Dendritic cell treated with granulocyte-macrophage colony-stimulating factor and Interleukin-4, amounts not matched to agents 40 ng/mL and 50 ng/mL, for 4 days (primary cell): ENCODE results near the gene ATP6V0C.

Experiments
- H3K27ac Mint-ChIP-seq: one replicate; pipeline ENCODE4 v1.8.0; 2022; ENCODE audit warnings: mild to moderate bottlenecking, mixed read lengths
- H3K27me3 Mint-ChIP-seq: one replicate; pipeline ENCODE4 v1.8.0; 2022; ENCODE audit warnings: mild to moderate bottlenecking, mixed read lengths
- H3K36me3 Mint-ChIP-seq: one replicate; pipeline ENCODE4 v1.8.0; 2022; ENCODE audit warnings: low read depth, mixed read lengths
- H3K4me1 Mint-ChIP-seq: one replicate; pipeline ENCODE4 v1.8.0; 2022; ENCODE audit warnings: low read depth, mixed read lengths
- H3K4me3 Mint-ChIP-seq: one replicate; pipeline ENCODE4 v1.8.0; 2022; ENCODE audit warnings: mild to moderate bottlenecking, moderate library complexity, mixed read lengths
- H3K9me3 Mint-ChIP-seq: one replicate; pipeline ENCODE4 v1.8.0; 2022; ENCODE audit warnings: mixed read lengths
- intact Hi-C: fragments of 100-400 bp; cut with micrococcal nuclease; formaldehyde crosslinking; loops from one replicate; pipeline ENCODE4 v1.15.0; 2022

Gene ATP6V0C

GRCh38 chr16:2481676-2482075 is 32.1 kb upstream of the ATP6V0C start:
- intact Hi-C loops: no loop called here
- no peaks in the 10 kb centered on the region for H3K9me3 Mint-ChIP-seq
- H3K27ac Mint-ChIP-seq: peak overlapping the region; percentile 77
- H3K36me3 Mint-ChIP-seq: peaks cover 27% of the 10 kb centered on the region
- H3K4me3 Mint-ChIP-seq: no peak overlapping the region
- peaks cover 62% of the 10 kb centered on the region for H3K4me1 Mint-ChIP-seq
- peaks cover 6% of the 10 kb centered on the region for H3K27me3 Mint-ChIP-seq

DNA sequence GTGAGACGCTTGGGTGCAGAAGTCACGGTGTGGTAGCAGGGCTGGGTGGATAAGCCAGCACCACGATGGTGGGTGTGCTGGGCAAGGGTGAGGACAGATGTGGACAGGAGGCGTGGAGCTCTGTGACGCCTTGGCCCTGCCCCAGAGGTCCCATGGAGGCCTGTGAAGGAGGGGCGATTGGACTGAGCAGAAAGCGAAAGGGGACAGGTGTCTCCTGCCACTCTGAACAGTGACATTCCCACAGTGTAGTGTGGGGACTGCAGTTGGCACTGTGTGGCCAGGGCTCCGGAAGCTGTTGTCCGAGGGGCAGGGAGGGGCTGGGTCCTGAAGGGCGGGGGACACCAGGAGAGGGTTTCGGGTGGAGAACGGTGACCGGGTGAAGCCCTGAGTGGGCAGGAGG is 31.5 kb upstream of the ATP6V0C start:
- no peaks in the 10 kb centered on the region for H3K9me3 Mint-ChIP-seq
- H3K27ac Mint-ChIP-seq: peak overlapping the region; percentile 77
- no peak overlapping the region for H3K4me3 Mint-ChIP-seq
- H3K36me3 Mint-ChIP-seq: peaks cover 27% of the 10 kb centered on the region
- peaks cover 68% of the 10 kb centered on the region for H3K4me1 Mint-ChIP-seq
- intact Hi-C loops: no loop called here
- H3K27me3 Mint-ChIP-seq: peaks cover 6% of the 10 kb centered on the region

GRCh38 chr16:2482708-2483534 is 30.8 kb upstream of the ATP6V0C start:
- Mint-ChIP-seq H3K27me3 (peaks cover 6% of the 10 kb centered on the region), H3K36me3 (peaks cover 27% of the 10 kb centered on the region), H3K4me1 (peaks cover 68% of the 10 kb centered on the region), H3K27ac (peak overlapping the region; percentile 77), H3K4me3 (peak overlapping the region; percentile 41), H3K9me3 (no peaks in the 10 kb centered on the region)
- intact Hi-C loops: no loop called here

GRCh38 chr16:2483939-2484897 is 29.5 kb upstream of the ATP6V0C start:
- Mint-ChIP-seq H3K27me3 (peaks cover 6% of the 10 kb centered on the region), H3K27ac (peak overlapping the region; percentile 92), H3K4me1 (peaks cover 66% of the 10 kb centered on the region), H3K9me3 (no peaks in the 10 kb centered on the region), H3K4me3 (no peak overlapping the region), H3K36me3 (peaks cover 23% of the 10 kb centered on the region)
- intact Hi-C loops: no loop called here

DNA sequence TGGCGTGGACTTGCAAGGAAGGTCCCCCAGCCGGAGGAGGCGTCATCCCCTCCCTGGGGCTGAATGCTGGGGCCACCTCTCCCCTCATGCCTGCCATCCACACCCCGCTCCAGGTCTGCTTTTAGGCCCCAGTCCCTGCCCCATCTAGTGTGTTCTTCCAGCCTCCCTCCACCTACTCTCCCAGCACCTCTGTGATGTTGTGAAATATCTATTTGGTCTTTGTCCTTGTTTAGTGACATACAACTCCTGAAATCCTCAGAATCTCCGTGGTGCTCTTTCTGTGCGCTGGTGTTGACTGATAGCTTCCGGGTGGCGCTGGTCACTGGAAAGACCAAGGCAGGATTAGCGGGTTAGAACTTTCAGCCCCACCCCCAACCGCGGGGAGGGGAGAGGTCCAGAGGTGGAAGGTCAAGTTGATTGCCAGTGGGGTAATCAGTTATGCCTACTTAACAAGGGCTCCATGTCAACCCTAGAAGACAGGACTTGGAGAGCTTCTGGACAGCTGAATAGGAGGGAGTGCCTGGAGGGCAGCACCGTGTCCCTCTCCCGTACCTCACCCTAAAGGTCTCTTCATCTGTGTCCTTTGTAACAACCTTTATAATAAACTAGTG is 28.7 kb upstream of the ATP6V0C start:
- Mint-ChIP-seq H3K27ac (peak overlapping the region; percentile 92), H3K36me3 (peaks cover 19% of the 10 kb centered on the region), H3K27me3 (peaks cover 6% of the 10 kb centered on the region), H3K4me1 (peaks cover 66% of the 10 kb centered on the region), H3K9me3 (no peaks in the 10 kb centered on the region), H3K4me3 (no peak overlapping the region)
- intact Hi-C loops: no loop called here

DNA sequence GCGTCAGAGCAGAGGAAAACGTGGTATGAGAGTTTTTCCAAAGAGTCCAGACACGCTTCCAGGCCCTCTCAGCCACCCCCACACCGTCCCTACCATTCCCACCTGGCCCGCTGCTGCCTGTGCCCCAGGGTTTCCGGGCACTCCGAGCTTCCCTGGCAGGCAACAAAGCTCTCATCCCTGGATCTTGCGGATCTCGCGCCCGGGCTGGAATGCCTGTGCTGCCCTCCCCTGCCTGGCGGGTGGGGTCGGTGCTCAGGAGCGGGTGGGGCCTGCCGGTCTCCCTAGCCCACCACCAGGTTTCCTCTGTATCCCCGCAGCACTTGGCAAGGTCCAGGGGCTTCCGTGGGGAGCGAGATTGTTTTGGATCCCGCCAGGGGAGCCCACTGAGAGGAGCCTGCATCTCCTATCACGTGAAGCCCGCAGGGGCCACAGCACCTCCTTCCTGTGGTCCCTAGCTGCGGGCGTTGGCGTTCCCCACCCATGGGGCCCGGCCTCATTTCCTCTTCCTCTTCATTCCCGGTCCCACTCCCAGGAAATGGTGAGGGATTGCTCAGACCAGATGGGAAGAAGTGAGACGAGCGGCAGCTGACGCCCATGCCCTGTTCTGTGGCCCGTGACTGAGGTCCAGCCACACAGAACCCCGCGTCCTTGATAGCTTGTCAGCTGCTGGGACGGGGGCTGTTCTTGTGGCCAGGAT is 27.8 kb upstream of the ATP6V0C start:
- H3K9me3 Mint-ChIP-seq: no peaks in the 10 kb centered on the region
- H3K4me1 Mint-ChIP-seq: peaks cover 66% of the 10 kb centered on the region
- peak overlapping the region; percentile 2 for H3K4me3 Mint-ChIP-seq
- H3K27ac Mint-ChIP-seq: peak overlapping the region; percentile 92
- peaks cover 17% of the 10 kb centered on the region for H3K36me3 Mint-ChIP-seq
- H3K27me3 Mint-ChIP-seq: peaks cover 6% of the 10 kb centered on the region
- intact Hi-C loops: no loop called here

GRCh38 chr16:2486645-2487516 is 26.9 kb upstream of the ATP6V0C start:
- peaks cover 65% of the 10 kb centered on the region for H3K4me1 Mint-ChIP-seq
- peak overlapping the region; percentile 60 for H3K4me3 Mint-ChIP-seq
- peak overlapping the region; percentile 92 for H3K27ac Mint-ChIP-seq
- peaks cover 16% of the 10 kb centered on the region for H3K36me3 Mint-ChIP-seq
- H3K9me3 Mint-ChIP-seq: no peaks in the 10 kb centered on the region
- intact Hi-C loops: no loop called here
- H3K27me3 Mint-ChIP-seq: peaks cover 6% of the 10 kb centered on the region

GRCh38 chr16:2487517-2487842 is 26.3 kb upstream of the ATP6V0C start:
- no peaks in the 10 kb centered on the region for H3K9me3 Mint-ChIP-seq
- intact Hi-C loops: no loop called here
- H3K4me3 Mint-ChIP-seq: peak overlapping the region; percentile 60
- peaks cover 6% of the 10 kb centered on the region for H3K27me3 Mint-ChIP-seq
- peaks cover 59% of the 10 kb centered on the region for H3K4me1 Mint-ChIP-seq
- peak overlapping the region; percentile 92 for H3K27ac Mint-ChIP-seq
- peaks cover 16% of the 10 kb centered on the region for H3K36me3 Mint-ChIP-seq

- intact Hi-C loops: no loop called here
- peak overlapping the region; percentile 92 for H3K27ac Mint-ChIP-seq
- H3K36me3 Mint-ChIP-seq: peaks cover 16% of the 10 kb centered on the region
- H3K9me3 Mint-ChIP-seq: no peaks in the 10 kb centered on the region
- H3K27me3 Mint-ChIP-seq: peaks cover 3% of the 10 kb centered on the region
- peaks cover 54% of the 10 kb centered on the region for H3K4me1 Mint-ChIP-seq
- H3K4me3 Mint-ChIP-seq: peak overlapping the region; percentile 60
Observed at GRCh38 chr16:2487903-2488531, 25.7 kb upstream of the ATP6V0C start.

GRCh38 chr16:2489581-2489980 is 24.2 kb upstream of the ATP6V0C start:
- Mint-ChIP-seq H3K36me3 (peaks cover 16% of the 10 kb centered on the region), H3K4me3 (no peak overlapping the region), H3K27ac (no peak overlapping the region), H3K9me3 (no peaks in the 10 kb centered on the region), H3K4me1 (peaks cover 49% of the 10 kb centered on the region), H3K27me3 (no peaks in the 10 kb centered on the region)
- intact Hi-C loops: no loop called here

DNA sequence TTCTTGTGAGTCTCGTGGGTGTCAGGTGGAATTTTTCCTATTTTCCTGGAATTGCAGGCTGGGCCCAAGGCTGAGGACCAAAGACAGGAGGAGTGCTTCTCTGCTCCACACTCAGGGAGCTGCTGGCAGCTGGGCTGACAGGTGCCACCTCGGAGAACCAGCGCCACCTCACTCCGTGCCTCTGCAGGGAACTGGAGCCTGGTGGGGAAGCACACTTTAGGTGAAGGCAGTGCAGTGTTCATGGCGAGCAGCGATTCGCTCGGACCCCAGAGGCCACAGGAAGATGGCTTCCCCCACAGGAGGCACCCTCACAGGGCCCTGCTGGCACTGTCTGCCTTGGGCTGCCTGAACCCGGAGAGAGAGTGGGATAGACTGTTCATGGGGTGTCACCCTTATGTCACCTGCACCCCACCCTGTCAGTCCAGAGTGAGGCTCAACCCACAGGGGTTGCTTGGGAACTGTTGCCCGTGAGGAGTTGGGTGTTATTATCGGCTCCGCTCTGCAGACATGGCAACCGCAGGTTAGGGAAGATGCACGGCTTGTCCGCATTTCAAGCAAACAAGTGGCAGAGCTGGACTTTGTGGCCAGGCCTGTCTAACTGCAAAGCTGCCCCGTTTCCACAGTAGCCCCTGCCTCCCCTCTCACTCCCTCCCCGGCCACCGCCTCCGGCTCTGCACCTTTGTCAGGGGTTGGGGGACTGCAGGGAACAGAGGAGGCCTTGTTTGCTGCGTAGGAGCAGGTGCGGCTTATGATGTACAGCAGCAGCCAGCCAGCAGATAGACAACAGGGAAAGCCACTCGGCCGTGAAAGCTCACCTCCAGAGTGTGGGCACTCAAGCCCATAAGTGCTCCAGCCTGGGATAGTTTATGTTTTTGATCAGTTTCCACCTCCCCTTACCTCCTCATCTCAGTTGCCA is 23.3 kb upstream of the ATP6V0C start:
- H3K27ac Mint-ChIP-seq: no peak overlapping the region
- intact Hi-C loops: no loop called here

DNA sequence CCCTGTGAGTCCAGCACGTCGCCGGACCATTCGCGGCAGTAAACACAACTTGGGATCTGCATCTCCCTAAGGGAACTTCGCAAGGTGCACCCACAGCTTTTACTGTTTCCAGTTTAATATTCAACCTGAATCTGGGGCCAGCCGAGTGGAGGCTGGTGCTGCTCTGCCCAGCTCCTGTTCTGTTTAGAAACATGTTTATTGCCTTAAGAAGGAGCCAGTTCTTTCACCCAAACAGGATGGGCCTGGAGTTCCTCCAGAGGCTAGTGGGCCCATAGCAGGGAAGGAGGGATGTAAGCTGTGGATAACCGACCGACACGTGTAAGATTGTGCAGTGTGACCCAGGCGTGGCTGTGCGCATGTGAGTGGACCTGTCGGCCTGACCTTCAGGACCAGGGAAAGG is 21.5 kb upstream of the ATP6V0C start:
- no peak overlapping the region for H3K4me3 Mint-ChIP-seq
- H3K36me3 Mint-ChIP-seq: peaks cover 34% of the 10 kb centered on the region
- no peak overlapping the region for H3K27ac Mint-ChIP-seq
- intact Hi-C loops: no loop called here
- H3K27me3 Mint-ChIP-seq: no peaks in the 10 kb centered on the region
- H3K9me3 Mint-ChIP-seq: no peaks in the 10 kb centered on the region
- peaks cover 27% of the 10 kb centered on the region for H3K4me1 Mint-ChIP-seq

More for the DNA sequence above, 23.3 kb upstream of the ATP6V0C start:
- H3K36me3 Mint-ChIP-seq: peaks cover 16% of the 10 kb centered on the region
- H3K9me3 Mint-ChIP-seq: no peaks in the 10 kb centered on the region
- peaks cover 40% of the 10 kb centered on the region for H3K4me1 Mint-ChIP-seq
- H3K27me3 Mint-ChIP-seq: no peaks in the 10 kb centered on the region
- no peak overlapping the region for H3K4me3 Mint-ChIP-seq
